Mesendoderm (in vitro differentiated cells): Measurements from ENCODE around the gene CHRNA4.

ENCODE experiments used
- DNase-seq: peaks from one replicate; pipeline ENCODE4 v3.0.0; 2013
- H2AK5ac ChIP-seq: 2 replicates; pipeline ENCODE4 v1.6.1; 2013; ENCODE audit warnings: low read length, inconsistent platforms
- H2BK120ac ChIP-seq: 2 replicates; pipeline ENCODE4 v1.6.1; 2013; ENCODE audit warnings: low read depth, mild to moderate bottlenecking, low read length, moderate library complexity, mixed read lengths
- H2BK15ac ChIP-seq: replicated peaks from 2 replicates; pipeline ENCODE4 v1.6.1; 2013; ENCODE audit warnings: low read depth, mild to moderate bottlenecking, moderate library complexity
- H2BK5ac ChIP-seq: 2 replicates; pipeline ENCODE4 v1.6.1; 2013; ENCODE audit warnings: low read length, inconsistent platforms
- H3K18ac ChIP-seq: 2 replicates; pipeline ENCODE4 v1.6.1; 2013; ENCODE audit warnings: mild to moderate bottlenecking, low read length, mixed read lengths
- H3K23ac ChIP-seq: one replicate; pipeline ENCODE4 v1.6.1; 2013; ENCODE audit warnings: low read length
- H3K27ac ChIP-seq: 2 replicates; pipeline ENCODE4 v1.5.1; 2013; ENCODE audit warnings: low read depth, mild to moderate bottlenecking, inconsistent platforms, low read length, moderate library complexity
- H3K27me3 ChIP-seq: 2 replicates; pipeline ENCODE4 v1.6.1; 2013; ENCODE audit warnings: low read length, control low read depth, mild to moderate bottlenecking, inconsistent platforms; ENCODE audit not compliant: insufficient read depth, poor library complexity
- H3K36me3 ChIP-seq: 2 replicates; pipeline ENCODE4 v1.6.1; 2013; ENCODE audit warnings: low read length, inconsistent platforms; ENCODE audit not compliant: control insufficient read depth, insufficient read depth
- H3K4ac ChIP-seq: one replicate; pipeline ENCODE4 v1.6.1; 2013; ENCODE audit warnings: low read depth, mild to moderate bottlenecking, low read length, moderate library complexity
- H3K4me1 ChIP-seq: 2 replicates; pipeline ENCODE4 v1.6.1; 2013; ENCODE audit warnings: low read depth, low read length, inconsistent platforms; ENCODE audit not compliant: control insufficient read depth
- H3K4me2 ChIP-seq: 2 replicates; pipeline ENCODE4 v1.6.1; 2013; ENCODE audit warnings: low read length
- H3K4me3 ChIP-seq: 2 replicates; pipeline ENCODE4 v1.5.1; 2013; ENCODE audit warnings: mild to moderate bottlenecking, low read length
- H3K56ac ChIP-seq: one replicate; pipeline ENCODE4 v1.6.1; 2013; ENCODE audit warnings: low read length
- H3K79me1 ChIP-seq: 2 replicates; pipeline ENCODE4 v1.6.1; 2013; ENCODE audit warnings: low read length, inconsistent platforms
- H3K79me2 ChIP-seq: 2 replicates; pipeline ENCODE4 v1.6.1; 2013; ENCODE audit warnings: mild to moderate bottlenecking, low read length; ENCODE audit not compliant: control insufficient read depth, insufficient read depth
- H3K9ac ChIP-seq: 2 replicates; pipeline ENCODE4 v1.6.1; 2013; ENCODE audit warnings: low read length, inconsistent platforms
- H4K5ac ChIP-seq: one replicate; pipeline ENCODE4 v1.6.1; 2013; ENCODE audit warnings: low read length
- H4K8ac ChIP-seq: one replicate; pipeline ENCODE4 v1.6.1; 2013; ENCODE audit warnings: low read depth, mild to moderate bottlenecking, control low read depth, low read length, moderate library complexity
- whole genome bisulfite sequencing: extraction: QIAGEN DNeasy Blood & Tissue Kit; methylation state at CpG from one replicate; pipeline ENCODE4 v1.1.7; 2013; ENCODE audit warnings: low lambda C conversion rate, missing lambda C conversion rate; ENCODE audit not compliant: insufficient coverage; ENCODE audit errors: extremely low coverage; 5-methylcytosine and 5-hydroxymethylcytosine counted together

Gene CHRNA4

DNA sequence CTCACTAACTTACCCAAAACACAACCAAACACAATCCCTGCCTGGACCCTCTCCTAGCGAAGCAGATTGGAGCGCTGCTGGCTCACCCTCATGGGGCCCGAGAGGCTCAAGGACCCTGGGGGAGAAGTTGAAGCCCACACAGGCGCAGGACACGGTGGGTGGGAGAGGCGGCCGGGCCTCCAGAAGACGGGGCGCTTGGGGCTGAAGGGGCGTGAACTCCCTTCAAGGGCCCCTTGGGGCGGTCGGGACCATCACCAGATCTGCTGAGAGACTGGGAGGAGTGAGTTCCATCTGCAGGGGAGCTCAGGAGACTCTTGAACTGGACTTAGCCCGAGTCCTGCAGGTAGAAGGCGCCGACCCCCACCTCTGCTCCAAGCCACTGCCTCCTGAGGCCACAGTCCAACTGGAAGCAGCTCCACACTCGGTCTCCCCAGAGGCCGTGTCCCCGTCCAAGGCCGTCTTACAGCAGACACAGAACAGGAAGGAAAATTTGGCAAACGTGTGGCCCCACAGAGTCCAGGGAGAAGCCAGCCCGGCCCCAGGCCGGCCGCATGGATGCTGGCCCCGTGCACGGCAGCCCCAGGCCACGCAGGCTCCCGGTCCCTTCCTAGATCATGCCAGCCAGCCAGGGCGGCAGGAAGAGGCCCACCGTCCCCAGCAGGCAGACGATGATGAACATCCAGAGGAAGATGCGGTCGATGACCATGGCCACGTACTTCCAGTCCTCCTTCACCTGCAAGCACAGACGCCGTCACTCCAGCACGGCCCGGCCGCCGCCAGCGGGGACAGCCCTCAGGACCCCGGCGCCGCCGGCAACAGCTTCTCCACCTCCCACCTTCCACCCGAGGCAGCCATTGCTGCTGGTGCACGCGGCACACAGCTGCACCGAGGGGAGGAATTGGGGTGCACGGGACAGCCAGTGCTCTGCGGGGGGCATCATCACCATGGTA, 14.7 kb downstream of the CHRNA4 start:
- Histone ChIP-seq H3K36me3 (no peaks in the 10 kb centered on the region), H3K27me3 (no peaks in the 10 kb centered on the region), H3K79me1 (no peaks in the 10 kb centered on the region), H3K79me2 (no peaks in the 10 kb centered on the region), H2AK5ac (no peak overlapping the region), H2BK15ac (no peak overlapping the region), H3K4me2 (no peak overlapping the region), H3K4me1 (no peaks in the 10 kb centered on the region), H3K23ac (no peak overlapping the region), H3K4ac (no peak overlapping the region), H4K5ac (no peak overlapping the region), H2BK5ac (no peak overlapping the region), H3K4me3 (no peak overlapping the region), H3K9ac (no peak overlapping the region), H3K27ac (no peak overlapping the region), H3K18ac (no peak overlapping the region), H2BK120ac (no peak overlapping the region), H4K8ac (no peak overlapping the region), H3K56ac (no peak overlapping the region)
- no peak for DNase-seq
- WGBS = no CpG with 5 or more reads among the region's 50 CpGs

DNA sequence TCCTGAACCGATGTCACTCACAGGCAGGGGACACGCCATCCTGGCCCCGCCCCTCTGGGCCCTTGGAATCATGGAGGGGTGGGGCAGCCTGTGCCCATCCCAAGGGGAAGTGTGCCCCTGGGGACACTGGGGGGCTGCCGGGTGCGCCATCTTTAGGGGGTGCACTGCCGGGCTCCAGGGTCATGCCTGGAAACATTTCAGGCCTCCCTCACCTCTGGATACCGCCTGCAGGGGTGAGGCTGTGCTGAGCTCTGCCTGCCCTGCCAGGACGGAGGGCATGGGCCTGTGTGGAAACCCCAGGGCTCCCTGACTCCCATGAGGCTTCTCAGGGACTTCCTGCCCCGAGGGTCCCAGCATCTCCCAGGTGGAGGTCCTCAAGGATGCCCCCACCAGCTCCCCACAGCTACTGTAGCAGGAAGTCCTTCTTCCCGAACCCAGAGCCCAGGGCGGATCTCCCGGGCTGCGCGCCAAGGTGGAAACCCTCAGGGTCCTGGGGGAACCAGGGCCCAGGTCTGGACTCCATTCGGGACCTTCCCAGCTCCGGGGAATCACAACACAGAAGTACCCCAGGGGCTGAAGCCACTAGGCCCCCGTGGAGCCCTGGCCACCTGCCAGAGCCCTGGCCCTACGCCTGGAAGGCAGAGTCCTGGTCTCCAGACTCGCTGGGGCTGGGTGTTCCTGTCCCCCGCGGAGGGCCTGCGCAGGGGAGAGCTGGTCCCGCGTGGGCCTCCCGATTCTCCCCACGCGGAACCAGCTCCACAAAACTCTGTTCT, 15.6 kb downstream of the CHRNA4 start:
- Histone ChIP-seq H3K4me1 (no peaks in the 10 kb centered on the region), H3K27me3 (no peaks in the 10 kb centered on the region), H3K36me3 (no peaks in the 10 kb centered on the region), H2AK5ac (no peak overlapping the region), H2BK15ac (no peak overlapping the region), H3K4ac (no peak overlapping the region), H3K27ac (no peak overlapping the region), H3K23ac (no peak overlapping the region), H3K18ac (no peak overlapping the region), H4K5ac (no peak overlapping the region), H2BK5ac (no peak overlapping the region), H3K56ac (no peak overlapping the region), H4K8ac (no peak overlapping the region), H2BK120ac (no peak overlapping the region), H3K4me2 (no peak overlapping the region), H3K79me1 (no peaks in the 10 kb centered on the region), H3K79me2 (no peaks in the 10 kb centered on the region), H3K9ac (no peak overlapping the region), H3K4me3 (no peak overlapping the region)
- no peak for DNase-seq
- no CpG with 5 or more reads among the region's 27 CpGs for WGBS

DNA sequence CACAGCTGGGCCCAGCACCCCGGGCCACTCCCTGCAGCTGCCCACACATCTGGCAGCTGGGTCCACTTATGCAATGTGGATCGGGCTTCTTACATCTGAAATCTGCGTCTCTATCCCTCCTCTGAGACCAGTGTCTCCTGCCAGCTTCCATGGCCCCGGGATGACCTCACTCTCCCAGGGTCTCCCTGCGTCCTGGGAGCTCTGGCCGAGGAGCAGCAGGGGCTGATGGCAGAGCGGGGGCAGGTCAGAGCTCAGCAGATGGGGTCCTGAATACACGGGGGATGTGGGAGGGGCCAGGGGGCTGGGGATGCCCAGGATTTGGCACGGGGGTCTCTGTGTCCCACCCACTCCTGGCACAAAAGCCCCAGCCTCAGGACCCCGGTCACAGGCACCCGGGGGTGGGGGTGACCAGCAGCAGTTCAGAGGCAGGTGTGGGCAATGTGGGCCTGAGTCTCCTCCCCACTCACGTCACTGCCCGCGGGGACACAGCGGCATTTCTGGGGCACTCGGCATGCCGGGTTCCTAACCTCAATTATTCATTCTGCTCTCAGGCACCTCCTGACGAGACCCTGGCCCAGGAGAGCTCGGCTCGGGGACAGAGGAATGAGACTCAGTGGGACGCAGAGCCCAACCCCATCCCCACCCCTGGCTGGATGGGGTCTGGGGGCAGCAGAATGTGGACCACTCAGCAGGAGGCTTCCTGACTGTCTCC, 16.4 kb downstream of the CHRNA4 start:
- no peaks in the 10 kb centered on the region for H3K4me1 ChIP-seq
- H2AK5ac ChIP-seq = no peak overlapping the region
- H3K27ac ChIP-seq = no peak overlapping the region
- no peak overlapping the region for H4K8ac ChIP-seq
- H3K27me3 ChIP-seq = no peaks in the 10 kb centered on the region
- H2BK5ac ChIP-seq = no peak overlapping the region
- no peak overlapping the region for H3K23ac ChIP-seq
- no peak overlapping the region for H3K4ac ChIP-seq
- no peak overlapping the region for H4K5ac ChIP-seq
- no peak overlapping the region for H3K4me2 ChIP-seq
- no peak overlapping the region for H3K9ac ChIP-seq
- no peaks in the 10 kb centered on the region for H3K36me3 ChIP-seq
- no peak overlapping the region for H3K18ac ChIP-seq
- no peak overlapping the region for H3K56ac ChIP-seq
- no peak overlapping the region for H2BK15ac ChIP-seq
- no peak overlapping the region for H3K4me3 ChIP-seq
- no peaks in the 10 kb centered on the region for H3K79me1 ChIP-seq
- H2BK120ac ChIP-seq = no peak overlapping the region
- no peak for DNase-seq
- no peaks in the 10 kb centered on the region for H3K79me2 ChIP-seq
- no CpG with 5 or more reads among the region's 21 CpGs for WGBS

DNA sequence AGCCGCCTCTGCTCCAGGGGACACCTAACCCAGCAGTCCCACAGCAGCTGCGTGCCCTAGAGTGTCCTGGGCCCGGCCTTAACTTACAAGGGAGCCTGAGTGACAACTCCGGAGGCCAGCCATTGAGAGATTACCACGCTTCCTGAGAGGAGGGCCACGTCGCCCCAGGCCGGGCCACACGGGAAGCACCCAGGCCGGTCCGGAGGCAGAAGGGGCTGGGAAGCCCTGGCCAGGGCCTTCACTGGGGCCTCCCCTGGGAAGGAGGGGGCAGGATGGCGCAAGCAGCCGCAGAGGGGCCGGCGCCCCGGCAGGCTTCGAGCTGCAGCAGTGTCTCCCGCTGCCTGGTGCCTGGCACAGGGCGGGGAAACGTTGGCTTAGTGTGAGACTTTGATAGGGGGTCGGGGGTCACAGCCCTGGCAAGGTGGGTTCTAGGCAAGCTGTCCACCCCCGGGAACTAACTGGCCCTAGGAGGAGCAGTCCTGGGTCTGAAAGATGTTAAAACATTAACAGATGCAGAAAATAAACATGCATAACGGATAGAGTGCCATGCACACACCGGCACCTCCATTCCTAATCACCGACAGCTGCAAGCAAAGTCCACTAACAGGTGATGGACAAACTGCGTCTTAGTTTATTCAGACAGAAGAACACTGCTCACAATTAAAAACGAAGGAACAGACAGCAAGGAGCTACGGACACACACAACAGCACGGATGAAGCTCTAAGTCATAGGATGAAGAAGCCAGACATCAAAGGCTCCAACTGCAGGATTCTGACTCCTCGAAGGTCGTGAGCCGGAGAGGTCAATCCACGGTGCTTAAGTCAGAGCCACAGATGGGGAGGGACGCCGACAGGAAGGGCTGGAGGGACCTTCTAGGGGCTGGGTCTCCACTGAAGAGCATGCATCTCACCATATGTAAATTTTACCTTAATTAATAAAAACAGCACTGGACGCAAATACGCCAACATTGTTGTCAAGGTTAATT, 17.4 kb downstream of the CHRNA4 start:
- Histone ChIP-seq H2BK120ac (no peak overlapping the region), H3K79me2 (no peaks in the 10 kb centered on the region)

More for the DNA sequence above, 17.4 kb downstream of the CHRNA4 start:
- DNase-seq = no peak
- H3K79me1 ChIP-seq = no peaks in the 10 kb centered on the region
- H3K4ac ChIP-seq = no peak overlapping the region
- H3K56ac ChIP-seq = no peak overlapping the region
- no peak overlapping the region for H3K23ac ChIP-seq
- no peak overlapping the region for H4K8ac ChIP-seq
- H3K4me2 ChIP-seq = no peak overlapping the region
- H2BK15ac ChIP-seq = no peak overlapping the region
- H3K18ac ChIP-seq = no peak overlapping the region
- no peak overlapping the region for H3K9ac ChIP-seq
- H3K27ac ChIP-seq = no peak overlapping the region
- H2AK5ac ChIP-seq = no peak overlapping the region
- H3K27me3 ChIP-seq = no peaks in the 10 kb centered on the region
- H3K36me3 ChIP-seq = no peaks in the 10 kb centered on the region
- no peak overlapping the region for H3K4me3 ChIP-seq
- H2BK5ac ChIP-seq = no peak overlapping the region
- WGBS = no CpG with 5 or more reads among the region's 37 CpGs
- H4K5ac ChIP-seq = no peak overlapping the region
- no peaks in the 10 kb centered on the region for H3K4me1 ChIP-seq
